Measurements from ENCODE around the gene NET1. TPM values are rescaled to one million over a fixed set of nuclear protein-coding genes. Genes with fewer than 3 reads are reported as not detected.
A peak's percentile ranks its signal among the peaks of the same experiment; 100 is the strongest.

Gene NET1
- polyA plus RNA-seq, 2 of the 4 experiments (the other 2 are of a cell fraction), result 42.9 to 132 TPM

GRCh38 chr10:5450605-5451384 is 38.4 kb downstream of the NET1 start:
- H3K4me2 ChIP-seq, result peak overlapping the region; percentile 85
- POLR2A ChIA-PET, result no interaction called here
- ATAC-seq (no peak), FAIRE-seq (no peak), DNase-seq (ENCODE audit: low read depth in 1 of 2, low spot score in 1 of 2) (no peak)
- TF ChIP-seq NPAS2 (CRISPR knock-in tag; IDR thresholded peaks at IDR 0.05; ENCODE audit: borderline replicate concordance) (no peak), HDAC2 (IDR thresholded peaks at IDR 0.05) (0 out of 2 replicates have a peak, but pooled peaks have one; percentile 52)
- no peak overlapping the region for H3K4me3 ChIP-seq
- peaks cover 36% of the 10 kb centered on the region for H3K4me1 ChIP-seq
- 85% methylated on average over 4 of the region's 4 CpGs for WGBS (ENCODE audit: missing lambda C conversion rate)
- no peaks in the 10 kb centered on the region for H3K9me3 ChIP-seq
- CTCF ChIA-PET, result interaction anchor here (1.2 to 1.3 kb wide), 3 partner anchors 108 to 172 kb away, joined by 3 to 5 read pairs (median 4); no protein-coding TSS in a partner anchor
- no peak overlapping the region for H3K27ac ChIP-seq

GRCh38 chr10:5453749-5454489 is 41.6 kb downstream of the NET1 start:
- Histone ChIP-seq H3K9me3 (no peaks in the 10 kb centered on the region), H3K4me1 (peaks cover 29% of the 10 kb centered on the region; the same call in 2 of the 3 replicates), H3K27ac (no peak overlapping the region), H3K4me2 (no peak overlapping the region), H3K4me3 (no peak overlapping the region)
- CTCF ChIA-PET, result interaction anchor here (1.3 to 3.8 kb wide), 4 partner anchors 9 to 175 kb away, joined by 3 to 29 read pairs (median 4); no protein-coding TSS in a partner anchor
- POLR2A ChIA-PET, result no interaction called here
- DNase-seq (ENCODE audit: low read depth in 1 of 2, low spot score in 1 of 2) (no peak), ATAC-seq (no peak), FAIRE-seq (no peak)
- TF ChIP-seq HOXB5 (CRISPR knock-in tag; IDR thresholded peaks at IDR 0.05), result no peak
- TF ChIP-seq CHD2 (IDR thresholded peaks at IDR 0.05; ENCODE audit: low read length, partially characterized antibody), result no peak
- WGBS (ENCODE audit: missing lambda C conversion rate), result 92% methylated on average over 13 of the region's 13 CpGs

- 91% methylated on average over 12 of the region's 12 CpGs for WGBS (ENCODE audit: missing lambda C conversion rate)
- ATAC-seq, result no peak
Measured at GRCh38 chr10:5456563-5456962, 44.2 kb downstream of the NET1 start.

More at GRCh38 chr10:5456563-5456962, 44.2 kb downstream of the NET1 start:
- DNase-seq (ENCODE audit: low read depth in 1 of 2, low spot score in 1 of 2), result no peak
- ChIA-PET POLR2A (interaction anchor here (0.6 to 1.7 kb wide), 2 partner anchors 9 to 10 kb away, joined by 3 to 9 read pairs; no protein-coding TSS in a partner anchor), CTCF (interaction anchor here (0.6 to 3.8 kb wide), 5 partner anchors 9 to 174 kb away, joined by 3 to 29 read pairs (median 5); no protein-coding TSS in a partner anchor)
- no peak overlapping the region for H3K4me3 ChIP-seq
- H3K9me3 ChIP-seq, result no peaks in the 10 kb centered on the region
- H3K27ac ChIP-seq, result no peak overlapping the region
- no peak overlapping the region for H3K4me2 ChIP-seq
- no peak for FAIRE-seq
- H3K4me1 ChIP-seq, result peaks cover 3% of the 10 kb centered on the region; the same call in 1 of the 3 replicates
- TF ChIP-seq RCOR1 (IDR thresholded peaks at IDR 0.05; ENCODE audit: low read depth, low read length), result no peak
- no peak for TF ChIP-seq PHF8 (IDR thresholded peaks at IDR 0.05; ENCODE audit: borderline replicate concordance, low read depth)
- no peak for TF ChIP-seq RARB (CRISPR knock-in tag; IDR thresholded peaks at IDR 0.05)
- TF ChIP-seq JUNB (IDR thresholded peaks at IDR 0.05), result no peak
- TF ChIP-seq USF2 (IDR thresholded peaks at IDR 0.05), result no peak
- no peak for TF ChIP-seq CHD2 (IDR thresholded peaks at IDR 0.05; ENCODE audit: low read length, partially characterized antibody)
- no peak for TF ChIP-seq PBX3 (IDR thresholded peaks at IDR 0.05)
- TF ChIP-seq HOXA7 (CRISPR knock-in tag; IDR thresholded peaks at IDR 0.05), result no peak
- TF ChIP-seq MYC (IDR thresholded peaks at IDR 0.05; ENCODE audit: borderline replicate concordance, low read length), result no peak
- no peak for TF ChIP-seq RFX5 (IDR thresholded peaks at IDR 0.05)
- TF ChIP-seq CTCF (IDR thresholded peaks at IDR 0.05), result no peak
- TF ChIP-seq NR3C1 (IDR thresholded peaks at IDR 0.05), result no peak
